CD4-positive, alpha-beta T cell treated with Interferon gamma for 1 hour (primary cell): ENCODE results near the gene BABAM2.
A peak's percentile ranks its signal among the peaks of the same experiment; 100 is the strongest.

Experiments
- DNase-seq: peaks from one replicate; pipeline ENCODE4 v3.0.0-alpha.2; 2020

Gene BABAM2

GRCh38 chr2:28338831-28339321 is 448.3 kb downstream of the BABAM2 start:
- no peak for DNase-seq

- DNase-seq: no peak
Measured at GRCh38 chr2:28339516-28340175, 449.1 kb downstream of the BABAM2 start.

DNA sequence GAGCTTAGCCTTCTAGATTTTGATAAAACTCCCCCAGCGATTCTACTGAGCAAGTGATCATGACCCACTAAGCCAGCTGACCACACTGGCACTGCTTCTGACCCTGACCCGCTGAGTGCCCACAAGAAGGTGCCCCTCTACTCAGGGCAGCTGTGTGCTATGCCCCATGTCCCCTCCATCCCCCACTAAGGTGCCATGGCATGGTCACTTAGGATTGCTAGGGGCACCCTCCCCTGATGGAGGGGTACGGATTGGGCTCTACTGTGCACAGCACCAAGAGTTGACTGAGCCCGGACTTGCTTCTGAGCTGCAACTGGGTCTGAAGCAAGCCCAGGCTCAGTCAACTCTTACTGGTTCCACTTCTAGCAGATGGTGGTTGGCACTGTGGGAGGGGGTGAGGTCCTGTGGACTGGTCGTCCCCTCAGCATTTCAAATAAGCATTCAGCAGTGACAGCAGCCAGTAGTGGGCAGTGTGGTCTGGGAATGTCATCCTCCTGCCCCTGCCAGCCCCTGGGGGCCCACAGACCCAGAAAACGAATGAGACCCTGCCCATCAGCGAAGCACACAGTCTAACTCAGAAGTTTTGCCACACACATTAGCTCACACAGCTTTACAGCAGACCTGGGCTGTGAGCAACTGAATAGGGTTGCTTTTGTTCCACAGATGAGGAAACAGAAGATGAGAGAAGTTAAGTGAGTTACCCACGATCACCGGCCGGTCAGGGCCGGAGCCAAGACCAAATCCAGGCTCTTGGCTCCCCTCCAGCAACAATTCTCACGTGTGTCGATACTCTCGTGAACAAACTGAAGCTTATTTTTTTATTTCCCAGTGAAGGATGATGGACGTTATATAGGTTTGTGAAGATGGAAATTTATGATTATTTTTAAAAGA is 450.0 kb downstream of the BABAM2 start:
- no peak for DNase-seq

GRCh38 chr2:28341208-28341891 is 450.8 kb downstream of the BABAM2 start:
- no peak for DNase-seq

DNA sequence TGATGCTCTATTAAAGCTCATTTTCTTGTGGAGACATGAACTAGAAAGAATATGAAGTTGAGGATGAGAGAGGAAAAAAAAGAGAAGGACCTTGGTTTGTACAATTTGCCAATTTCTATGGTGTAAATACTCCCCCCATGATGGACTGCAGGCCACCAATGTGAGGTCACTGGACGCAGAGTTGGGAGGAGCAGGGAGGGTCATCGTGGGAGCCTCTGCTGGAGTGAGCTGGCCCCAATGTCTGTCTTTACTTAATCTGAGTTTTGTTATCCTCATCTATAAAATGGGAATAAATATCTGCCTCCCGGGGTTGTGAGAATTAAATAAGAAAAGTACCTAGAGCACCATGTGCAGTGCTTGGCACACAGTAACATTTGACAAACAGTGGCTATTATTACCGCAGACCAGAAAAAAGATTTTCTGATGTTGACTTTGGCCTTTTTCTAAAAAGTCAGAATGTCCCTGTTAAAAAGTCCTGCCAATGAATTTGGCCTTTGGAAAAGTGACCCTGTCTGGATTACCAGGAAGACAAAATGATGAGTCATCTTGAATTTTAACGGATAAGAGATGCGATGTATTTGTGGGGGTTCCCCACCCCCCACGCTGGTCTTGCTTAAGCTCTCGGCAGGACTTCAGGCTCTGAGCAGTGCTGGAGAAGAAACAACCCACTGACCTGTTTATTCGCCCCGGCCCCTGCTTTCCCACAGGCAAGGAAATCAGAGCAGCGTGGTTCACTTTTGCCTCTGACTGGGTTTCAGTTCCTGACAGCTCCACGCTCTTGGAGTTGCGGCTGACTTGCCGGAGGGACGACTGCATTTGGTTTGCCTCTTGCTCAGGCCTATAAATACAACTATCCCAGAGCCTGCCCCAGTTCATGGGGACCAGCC is 451.8 kb downstream of the BABAM2 start:
- no peak for DNase-seq

- DNase-seq: no peak
Measured at GRCh38 chr2:28343184-28343942, 452.8 kb downstream of the BABAM2 start.

DNA sequence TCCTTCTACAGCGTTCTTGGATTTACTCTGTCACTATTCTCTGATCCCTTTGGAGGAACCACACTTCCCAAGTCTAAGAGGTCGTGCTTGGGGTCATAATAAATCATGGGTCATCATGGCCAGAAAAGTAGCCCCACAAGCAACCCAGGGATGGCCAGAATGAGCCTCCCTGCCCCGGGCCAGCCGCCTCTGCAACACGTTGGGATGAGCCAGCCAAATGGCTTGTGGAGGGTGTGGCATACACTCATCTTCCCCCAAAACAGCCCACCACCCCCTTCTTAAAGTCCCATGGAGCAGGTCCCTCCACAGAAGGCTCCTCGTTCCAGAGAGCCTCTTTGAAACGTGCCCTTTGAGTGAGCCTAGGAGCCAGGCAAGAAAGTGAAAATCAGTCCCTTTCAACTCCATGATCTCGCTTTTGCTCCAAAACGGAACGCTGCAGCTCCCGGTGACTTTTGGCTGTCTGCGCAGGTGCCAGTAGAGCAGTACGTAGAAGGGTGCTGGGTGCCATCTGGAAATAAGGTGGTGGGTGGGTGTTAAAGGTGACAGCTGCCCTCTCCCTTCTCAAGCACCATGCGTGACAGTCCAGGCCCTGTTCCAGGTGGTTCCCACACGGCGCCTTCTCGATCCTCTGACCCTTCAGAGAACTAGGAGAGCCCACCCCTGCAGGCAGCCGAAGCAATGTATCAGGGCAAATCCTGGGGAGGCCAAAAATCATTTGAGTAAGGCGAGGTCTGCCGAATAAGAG is 453.6 kb downstream of the BABAM2 start:
- no peak for DNase-seq

- DNase-seq: no peak
Measured at GRCh38 chr2:28344756-28345373, 454.3 kb downstream of the BABAM2 start.

- DNase-seq: no peak
Measured at GRCh38 chr2:28345619-28346018, 455.1 kb downstream of the BABAM2 start.

- no peak for DNase-seq
Measured at GRCh38 chr2:28346587-28346986, 456.1 kb downstream of the BABAM2 start.

GRCh38 chr2:28347193-28347592 is 456.7 kb downstream of the BABAM2 start:
- no peak for DNase-seq

DNA sequence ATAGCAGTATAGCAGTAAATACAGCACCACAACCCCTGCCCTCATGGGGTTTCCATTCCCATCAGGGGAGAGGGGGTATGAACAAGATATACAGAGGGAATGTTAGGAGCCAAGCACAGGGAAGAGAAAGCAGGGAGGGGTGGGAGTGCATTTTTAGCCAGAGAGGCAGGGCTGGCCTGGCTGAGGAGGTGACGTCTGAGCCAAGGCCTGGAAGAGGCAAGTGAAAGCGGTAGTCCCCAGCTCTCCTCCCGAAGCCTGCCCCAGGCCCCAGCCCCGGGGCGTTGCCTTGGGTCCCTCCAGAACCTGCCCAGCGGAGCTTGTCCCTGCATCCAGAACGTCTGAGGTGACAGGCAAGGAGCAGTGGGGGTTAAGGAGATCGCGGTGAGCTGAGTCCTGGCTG is 457.1 kb downstream of the BABAM2 start:
- DNase-seq: no peak

DNA sequence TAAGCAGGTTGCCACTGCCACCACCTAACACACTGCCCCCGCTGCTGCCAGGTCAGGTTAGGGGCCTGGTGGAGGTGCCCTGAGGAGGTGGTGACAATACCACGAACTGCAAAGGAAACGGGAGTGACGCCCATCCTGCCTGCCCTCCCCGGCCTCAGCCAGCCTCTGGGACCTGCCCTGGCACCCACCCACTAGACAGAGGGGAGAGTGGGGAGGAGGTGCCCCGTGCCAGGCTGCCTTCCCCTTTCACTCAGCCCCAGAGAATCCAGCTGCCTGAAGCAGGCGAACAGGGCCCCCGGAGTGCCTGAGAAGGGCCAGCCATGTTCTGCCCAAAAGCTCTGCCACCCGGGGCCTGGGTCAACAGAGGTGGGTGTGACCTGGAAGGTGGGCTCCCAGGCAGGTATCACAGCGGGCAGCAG is 457.6 kb downstream of the BABAM2 start:
- peak; percentile 78 for DNase-seq

DNA sequence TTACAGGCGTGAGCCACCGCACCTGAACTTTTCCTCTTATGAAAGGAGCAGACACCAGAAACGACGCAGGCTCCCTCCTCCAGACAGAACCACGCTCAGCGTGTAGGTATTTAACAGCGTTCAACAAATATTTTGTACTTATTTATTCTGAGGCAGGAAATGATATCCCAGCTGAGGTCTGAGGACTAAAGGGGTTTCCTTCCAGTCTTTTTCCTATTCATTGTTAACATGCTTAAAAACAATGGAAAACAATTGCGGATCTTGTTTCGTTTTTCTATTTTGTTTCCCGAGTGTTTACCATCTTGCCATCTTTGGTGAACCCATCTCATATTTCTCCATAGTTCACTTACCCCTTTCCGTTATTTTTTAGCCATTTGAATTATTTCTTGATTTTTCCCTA is 458.4 kb downstream of the BABAM2 start:
- DNase-seq: no peak

GRCh38 chr2:28349546-28350165 is 459.1 kb downstream of the BABAM2 start:
- DNase-seq: no peak

DNA sequence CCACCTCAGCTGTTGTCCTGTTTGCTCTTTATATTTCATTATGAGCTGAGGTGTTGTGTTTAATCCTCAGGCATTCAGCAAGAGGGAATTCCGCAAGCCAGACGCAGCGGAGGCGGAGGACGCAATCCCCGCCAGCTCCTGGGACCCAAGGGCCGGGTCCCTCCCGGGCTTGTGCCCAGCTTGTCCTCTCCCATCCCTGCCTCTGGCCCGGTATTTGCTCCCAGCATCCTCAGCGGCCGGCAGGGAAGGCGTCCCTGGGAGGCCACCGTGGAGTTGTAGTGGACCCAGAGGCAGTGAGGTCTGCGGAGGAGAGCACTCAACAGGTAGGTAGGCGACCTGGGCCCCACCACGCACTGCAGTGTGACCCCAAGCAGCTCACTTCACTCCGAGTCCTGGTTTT is 459.7 kb downstream of the BABAM2 start:
- no peak for DNase-seq

DNA sequence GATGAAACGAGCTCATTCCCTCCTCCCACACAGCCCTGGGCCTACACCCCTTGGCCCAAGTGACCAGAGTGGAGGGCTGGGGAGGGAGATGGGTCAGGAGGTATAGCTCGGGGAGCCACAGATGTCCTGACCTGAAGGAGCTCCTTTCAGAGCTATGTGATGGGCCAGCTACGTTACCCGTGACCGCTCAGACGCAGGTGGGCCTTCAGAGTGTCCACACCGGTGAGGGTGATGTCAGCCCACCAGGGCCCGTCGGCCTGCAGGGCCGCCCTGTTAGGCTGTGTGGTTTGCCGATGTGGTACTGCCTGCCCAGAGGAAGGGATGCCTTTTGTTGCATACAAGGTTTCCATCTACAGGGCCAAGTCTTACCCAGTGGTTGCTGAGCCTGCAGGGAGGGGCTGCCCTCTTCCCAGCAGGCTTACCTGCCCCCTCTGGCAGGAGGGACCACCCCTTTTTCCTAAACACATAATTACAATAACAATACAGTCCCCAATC is 460.3 kb downstream of the BABAM2 start:
- no peak for DNase-seq

GRCh38 chr2:28351621-28352020 is 461.1 kb downstream of the BABAM2 start:
- DNase-seq: no peak

DNA sequence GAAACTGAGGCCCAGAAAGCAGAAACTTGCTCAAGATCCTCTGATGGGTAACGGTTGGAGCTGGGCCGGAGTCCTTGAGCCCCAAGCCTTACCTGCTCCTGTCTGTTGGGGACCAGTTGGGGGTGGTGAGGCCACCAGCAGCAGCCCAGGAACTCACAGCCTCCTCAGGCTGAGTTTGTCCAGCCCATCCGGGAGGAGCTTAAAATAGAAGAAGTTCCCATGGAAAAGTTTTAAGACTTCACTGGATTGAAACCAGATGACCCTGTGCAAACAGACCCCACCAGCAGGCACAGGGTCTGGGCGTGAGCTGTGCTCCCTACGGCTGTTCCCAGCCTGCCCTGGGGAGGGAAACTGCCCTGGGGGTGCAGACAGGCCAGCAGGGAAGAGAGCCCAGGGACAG is 461.6 kb downstream of the BABAM2 start:
- no peak for DNase-seq
